GM12878 (cell line): Measurements from ENCODE around the gene DST. TPM values are rescaled to one million over a fixed set of nuclear protein-coding genes. Genes with fewer than 3 reads are reported as not detected.

ENCODE experiments used
- ATAC-seq: fragments of 200-7000 bp; cut with Tn5 transposase; 3 replicates; pipeline ENCODE4 v1.9.1; 2020; ENCODE audit warnings: mild to moderate bottlenecking, moderate library complexity
- BruUV-seq: library from RNA; stranded (reverse); fragments of 400-500 nt; replicated peaks from 2 replicates; lab custom pipeline; 2021; lab: Mats Ljungman, UMichigan
- CTCF ChIA-PET: fragments of 300-600 bp; sonication (Branson Sonifier 250); formaldehyde crosslinking; extraction: SDS; loops from one replicate; lab custom pipeline; 2021; ENCODE audit warnings: inconsistent platforms; lab: Yijun Ruan, JAX
- POLR2A ChIA-PET: fragments of 350-600 bp; formaldehyde crosslinking; extraction: SDS; loops from one replicate; lab custom pipeline; 2021; ENCODE audit warnings: inconsistent platforms; lab: Charles Lee
- RAD21 ChIA-PET: fragments of 300-600 bp; sonication (Branson Sonifier 250); formaldehyde crosslinking; loops from one replicate; lab custom pipeline; 2023; ENCODE audit warnings: antibody characterized with exemption; ENCODE audit not compliant: unreplicated experiment; lab: Charles Lee
- SMC1A ChIA-PET: fragments of 300-600 bp; sonication (Branson Sonifier 250); formaldehyde crosslinking; loops from one replicate; lab custom pipeline; 2023; ENCODE audit not compliant: unreplicated experiment, uncharacterized antibody; lab: Charles Lee
- DNase-seq: peaks from one replicate; pipeline ENCODE4 v3.0.0-alpha.2; 2011; ENCODE audit warnings: low read depth, low spot score
- FAIRE-seq: peaks from 3 replicates; lab custom pipeline; 2011; peaks lifted over from hg19 to GRCh38; lab: Jason Lieb, UNC
- H2AFZ ChIP-seq: 2 replicates; pipeline ENCODE4 v1.6.0; 2011; ENCODE audit warnings: low read depth, low read length, control low read depth; ENCODE audit not compliant: control insufficient read depth
- H3K27ac ChIP-seq: 2 replicates; pipeline ENCODE4 v1.5.1; 2011; ENCODE audit warnings: control low read depth; ENCODE audit not compliant: control insufficient read depth, insufficient read depth
- H3K27me3 ChIP-seq, 2 experiments: replicated peaks in 1 of 2; 2 replicates each; pipeline versions ENCODE4 v1.6.0 to v1.6.1; 2011; ENCODE audit warnings: low read length in 1 of 2; ENCODE audit not compliant: control insufficient read depth in 2 of 2, insufficient read depth in 2 of 2
- H3K36me3 ChIP-seq, 2 experiments: 2 replicates each; pipeline ENCODE4 v1.5.1; 2011; ENCODE audit warnings: low read length in 1 of 2; ENCODE audit not compliant: control insufficient read depth in 2 of 2, insufficient read depth in 2 of 2
- H3K4me1 ChIP-seq: 2 replicates; pipeline ENCODE4 v1.6.1; 2011; ENCODE audit warnings: mild to moderate bottlenecking, low read length, moderate library complexity, mixed read lengths; ENCODE audit not compliant: control insufficient read depth, insufficient read depth
- H3K4me2 ChIP-seq: 2 replicates; pipeline ENCODE4 v1.6.0; 2011; ENCODE audit warnings: control low read depth; ENCODE audit not compliant: control insufficient read depth, insufficient read depth
- H3K4me3 ChIP-seq: fragments of 200-600 bp; sonication (generic); 2 replicates; pipeline ENCODE4 v1.5.1; 2016
- H3K79me2 ChIP-seq: 2 replicates; pipeline ENCODE4 v1.6.0; 2011; ENCODE audit warnings: low read length; ENCODE audit not compliant: control insufficient read depth, insufficient read depth
- H3K9ac ChIP-seq: 2 replicates; pipeline ENCODE4 v1.8.0; 2011; ENCODE audit warnings: low read length, control low read depth, mixed read lengths; ENCODE audit not compliant: control insufficient read depth, insufficient read depth
- H3K9me3 ChIP-seq: replicated peaks from 3 replicates; pipeline ENCODE4 v1.5.1; 2011; ENCODE audit warnings: mild to moderate bottlenecking, low read length; ENCODE audit not compliant: control insufficient read depth, insufficient read depth
- H4K20me1 ChIP-seq: 2 replicates; pipeline ENCODE4 v1.6.0; 2011; ENCODE audit not compliant: control insufficient read depth, insufficient read depth
- CBFB ChIP-seq: IDR thresholded peaks from 2 replicates; pipeline ENCODE4 v1.6.1; 2016; ENCODE audit warnings: antibody characterized with exemption, low read depth
- CEBPB ChIP-seq, 2 experiments: fragments of 150-350 bp in 1 of 2; IDR thresholded peaks; 2 replicates each; pipeline ENCODE4 v1.6.1; 2012 to 2014; ENCODE audit warnings: low read depth in 2 of 2, low read length in 2 of 2, borderline replicate concordance in 1 of 2, inconsistent platforms in 1 of 2
- CREB1 ChIP-seq: IDR thresholded peaks from 2 replicates; pipeline ENCODE4 v1.6.1; 2012; ENCODE audit warnings: low read depth, mild to moderate bottlenecking, inconsistent platforms
- ETV6 ChIP-seq, 2 experiments: fragments of 450-650 bp in 1 of 2; IDR thresholded peaks in 1 of 2; conservative IDR thresholded peaks in 1 of 2; 2 replicates each; pipeline ENCODE4 v1.6.1; 2014; ENCODE audit warnings: antibody characterized with exemption in 1 of 2, borderline replicate concordance in 1 of 2, low read depth in 1 of 2, mild to moderate bottlenecking in 1 of 2, moderate library complexity in 1 of 2
- EZH2 ChIP-seq: IDR thresholded peaks from 2 replicates; pipeline ENCODE4 v1.6.1; 2012; ENCODE audit warnings: low read depth, mild to moderate bottlenecking, control low read depth, inconsistent platforms, low read length, borderline replicate concordance; ENCODE audit not compliant: control insufficient read depth
- HCFC1 ChIP-seq: fragments of 150-350 bp; IDR thresholded peaks from 2 replicates; pipeline ENCODE4 v1.6.1; 2014; ENCODE audit warnings: low read length
- KLF5 ChIP-seq: fragments of 450-650 bp; IDR thresholded peaks from 2 replicates; pipeline ENCODE4 v1.6.1; 2014; ENCODE audit warnings: mild to moderate bottlenecking; ENCODE audit not compliant: partially characterized antibody
- MTA2 ChIP-seq: fragments of 450-650 bp; IDR thresholded peaks from 2 replicates; pipeline ENCODE4 v1.6.1; 2016; ENCODE audit warnings: low read depth, mild to moderate bottlenecking, moderate library complexity
- NBN ChIP-seq: fragments of 450-650 bp; IDR thresholded peaks from 2 replicates; pipeline ENCODE4 v1.6.1; 2016
- NRF1 ChIP-seq: conservative IDR thresholded peaks from 2 replicates; pipeline ENCODE4 v1.6.1; 2011; ENCODE audit warnings: mild to moderate bottlenecking, low read depth, low read length, improper control_type of control experiment
- POLR2A ChIP-seq: IDR thresholded peaks from 2 replicates; pipeline ENCODE4 v1.6.1; 2011; ENCODE audit warnings: low read depth, mild to moderate bottlenecking, low read length
- SP1 ChIP-seq: IDR thresholded peaks from one replicate; pipeline ENCODE4 v1.6.1; 2011; ENCODE audit warnings: low read depth, low read length
- SREBF1 ChIP-seq: IDR thresholded peaks from 2 replicates; pipeline ENCODE4 v1.6.1; 2012; ENCODE audit warnings: mild to moderate bottlenecking, low read length
- YBX1 ChIP-seq: fragments of 450-650 bp; IDR thresholded peaks from 2 replicates; pipeline ENCODE4 v1.6.1; 2016; ENCODE audit warnings: antibody characterized with exemption
- ZNF24 ChIP-seq: fragments of 450-650 bp; IDR thresholded peaks from 2 replicates; pipeline ENCODE4 v1.6.1; 2017; ENCODE audit warnings: antibody characterized with exemption, mild to moderate bottlenecking
- WGBS: methylation state at CpG from one replicate; pipeline ENCODE4 v1.1.6; 2016; ENCODE audit warnings: low lambda C conversion rate; ENCODE audit not compliant: insufficient replicate concordance, insufficient coverage; ENCODE audit errors: missing lambda C conversion rate; 5-methylcytosine and 5-hydroxymethylcytosine counted together
- in situ Hi-C: fragments of 300-500 bp; cut with MboI; formaldehyde crosslinking; loops from 9 replicates; pipeline ENCODE4 v1.14.3; 2018; ENCODE audit warnings: mixed read lengths
- intact Hi-C: fragments of 100-400 bp; cut with micrococcal nuclease; formaldehyde crosslinking; loops from one replicate; pipeline ENCODE4 v1.14.2; 2022; ENCODE audit not compliant: unreplicated experiment
- polyA plus RNA-seq, 11 experiments: library from polyadenylated mRNA; depleted of rRNA in 4 of 11; unstranded in 6 of 11; stranded (reverse) in 5 of 11; fragments of >200 nt; fragmentation: Nextera tagmentation in 4 of 11; fragmentation: Illumina TruSeq in 1 of 11; extraction: Ambion mirVana in 4 of 11; extraction: Trizol in 1 of 11; gene quantifications; 1 replicate in 1 of 11; 2 replicates in 10 of 11; pipeline versions ENCODE4 v1.2.1 to v1.2.3, GENCODE V29; 2011 to 2016; ENCODE audit warnings: inconsistent platforms in 2 of 11, missing spikeins in 2 of 11, low read depth in 1 of 11
- total RNA-seq, 4 experiments: library from RNA; depleted of rRNA in 3 of 4; stranded (reverse); fragments of >200 nt in 3 of 4; fragmentation: Illumina TruSeq in 1 of 4; extraction: Trizol in 1 of 4; gene quantifications; 2 replicates each; pipeline versions ENCODE4 v1.2.1 to v1.2.3, GENCODE V29; 2013 to 2021
- TF ChIP-seq, protein P1 (sequence below): fragments of 450-650 bp; IDR thresholded peaks from 2 replicates; pipeline ENCODE4 v1.6.1; 2016; ENCODE audit warnings: mild to moderate bottlenecking
- TF ChIP-seq, protein P2 (sequence below): IDR thresholded peaks from 2 replicates; pipeline ENCODE4 v1.6.1; 2012; ENCODE audit warnings: mild to moderate bottlenecking, low read depth, low read length

Gene DST
- total and polyA plus RNA-seq, 10 of the 15 experiments (the other 5 are each of a cell fraction or from before 2014, with no cell fraction given): 32.1 to 156 (median 75.0) TPM

DNA sequence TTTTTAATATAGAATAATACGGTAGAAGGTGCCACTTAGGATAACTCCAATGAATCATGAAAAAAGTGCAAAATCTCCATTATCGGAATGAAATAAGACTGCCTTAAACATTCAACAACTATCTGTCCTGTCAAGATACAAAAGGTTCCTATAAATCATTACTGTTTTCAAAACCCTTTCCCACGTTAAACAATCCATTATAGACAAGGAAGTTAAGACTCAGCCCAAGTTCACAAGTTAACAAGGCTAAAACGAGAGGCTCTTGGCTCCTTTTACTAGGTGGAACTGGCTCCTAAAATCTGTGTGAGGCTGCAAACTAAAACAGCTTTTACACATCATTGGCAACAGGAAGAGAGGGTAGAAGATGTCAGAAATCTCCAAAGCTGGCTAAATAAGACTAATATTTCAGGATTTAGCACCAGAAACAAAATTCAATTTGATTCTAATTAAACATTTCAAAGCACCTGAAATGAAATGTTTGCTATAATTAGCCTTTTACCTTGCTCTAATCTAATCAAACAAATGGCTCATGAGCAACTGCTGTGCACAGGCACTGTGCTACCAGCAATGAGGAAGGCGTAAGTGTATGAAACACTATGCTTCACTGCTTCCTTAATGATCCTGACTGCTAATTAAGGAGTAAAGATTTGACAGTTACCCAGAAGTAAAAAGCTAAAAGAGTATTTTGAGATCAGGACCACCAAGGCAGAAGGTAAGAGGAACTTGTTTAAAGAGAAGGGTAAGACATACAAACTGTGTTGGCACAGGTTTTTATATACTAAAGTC lies 109.7 kb downstream of the DST start:
- SMC1A ChIA-PET: interaction anchor here (1.1 to 4.0 kb wide), 2 partner anchors 9 to 29 kb away, joined by 3 to 30 read pairs; no protein-coding TSS in a partner anchor
- WGBS: 70% methylated on average over 5 of the region's 5 CpGs
- no peak for TF ChIP-seq CEBPB (IDR thresholded peaks at IDR 0.05; ENCODE audit: borderline replicate concordance in 1 of 2, low read depth in 2 of 2, low read length in 2 of 2)
- TF ChIP-seq ETV6 (conservative IDR thresholded peaks at IDR 0.05 in 1 of 2, IDR thresholded peaks at IDR 0.05 in 1 of 2; ENCODE audit: borderline replicate concordance in 1 of 2, low read depth in 1 of 2): no peak
- TF ChIP-seq SP1: no peak
- TF ChIP-seq CREB1: no peak
- no peak for TF ChIP-seq KLF5
- TF ChIP-seq YBX1: no peak
- no peak for TF ChIP-seq POLR2A
- no peak for TF ChIP-seq HCFC1
- TF ChIP-seq, protein P1, sequence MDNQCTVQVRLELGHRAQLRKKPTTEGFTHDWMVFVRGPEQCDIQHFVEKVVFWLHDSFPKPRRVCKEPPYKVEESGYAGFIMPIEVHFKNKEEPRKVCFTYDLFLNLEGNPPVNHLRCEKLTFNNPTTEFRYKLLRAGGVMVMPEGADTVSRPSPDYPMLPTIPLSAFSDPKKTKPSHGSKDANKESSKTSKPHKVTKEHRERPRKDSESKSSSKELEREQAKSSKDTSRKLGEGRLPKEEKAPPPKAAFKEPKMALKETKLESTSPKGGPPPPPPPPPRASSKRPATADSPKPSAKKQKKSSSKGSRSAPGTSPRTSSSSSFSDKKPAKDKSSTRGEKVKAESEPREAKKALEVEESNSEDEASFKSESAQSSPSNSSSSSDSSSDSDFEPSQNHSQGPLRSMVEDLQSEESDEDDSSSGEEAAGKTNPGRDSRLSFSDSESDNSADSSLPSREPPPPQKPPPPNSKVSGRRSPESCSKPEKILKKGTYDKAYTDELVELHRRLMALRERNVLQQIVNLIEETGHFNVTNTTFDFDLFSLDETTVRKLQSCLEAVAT: no peak
- no peak for TF ChIP-seq CBFB
- TF ChIP-seq, protein P2, sequence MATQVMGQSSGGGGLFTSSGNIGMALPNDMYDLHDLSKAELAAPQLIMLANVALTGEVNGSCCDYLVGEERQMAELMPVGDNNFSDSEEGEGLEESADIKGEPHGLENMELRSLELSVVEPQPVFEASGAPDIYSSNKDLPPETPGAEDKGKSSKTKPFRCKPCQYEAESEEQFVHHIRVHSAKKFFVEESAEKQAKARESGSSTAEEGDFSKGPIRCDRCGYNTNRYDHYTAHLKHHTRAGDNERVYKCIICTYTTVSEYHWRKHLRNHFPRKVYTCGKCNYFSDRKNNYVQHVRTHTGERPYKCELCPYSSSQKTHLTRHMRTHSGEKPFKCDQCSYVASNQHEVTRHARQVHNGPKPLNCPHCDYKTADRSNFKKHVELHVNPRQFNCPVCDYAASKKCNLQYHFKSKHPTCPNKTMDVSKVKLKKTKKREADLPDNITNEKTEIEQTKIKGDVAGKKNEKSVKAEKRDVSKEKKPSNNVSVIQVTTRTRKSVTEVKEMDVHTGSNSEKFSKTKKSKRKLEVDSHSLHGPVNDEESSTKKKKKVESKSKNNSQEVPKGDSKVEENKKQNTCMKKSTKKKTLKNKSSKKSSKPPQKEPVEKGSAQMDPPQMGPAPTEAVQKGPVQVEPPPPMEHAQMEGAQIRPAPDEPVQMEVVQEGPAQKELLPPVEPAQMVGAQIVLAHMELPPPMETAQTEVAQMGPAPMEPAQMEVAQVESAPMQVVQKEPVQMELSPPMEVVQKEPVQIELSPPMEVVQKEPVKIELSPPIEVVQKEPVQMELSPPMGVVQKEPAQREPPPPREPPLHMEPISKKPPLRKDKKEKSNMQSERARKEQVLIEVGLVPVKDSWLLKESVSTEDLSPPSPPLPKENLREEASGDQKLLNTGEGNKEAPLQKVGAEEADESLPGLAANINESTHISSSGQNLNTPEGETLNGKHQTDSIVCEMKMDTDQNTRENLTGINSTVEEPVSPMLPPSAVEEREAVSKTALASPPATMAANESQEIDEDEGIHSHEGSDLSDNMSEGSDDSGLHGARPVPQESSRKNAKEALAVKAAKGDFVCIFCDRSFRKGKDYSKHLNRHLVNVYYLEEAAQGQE: no peak
- TF ChIP-seq NRF1: no peak
- 0 out of 2 replicates have a peak, but pooled peaks have one; percentile 29 for TF ChIP-seq NBN
- 0 out of 2 replicates have a peak, but pooled peaks have one; percentile 4 for TF ChIP-seq ZNF24
- TF ChIP-seq SREBF1: no peak
- TF ChIP-seq MTA2: peak; percentile 95
- no peak for TF ChIP-seq EZH2

More for the DNA sequence above, 109.7 kb downstream of the DST start:
- Histone ChIP-seq H3K79me2 (peaks cover 4% of the 10 kb centered on the region), H3K4me1 (no peaks in the 10 kb centered on the region), H3K9ac (no peak overlapping the region), H3K9me3 (no peaks in the 10 kb centered on the region), H3K27me3 (no peaks in the 10 kb centered on the region), H3K27ac (no peak overlapping the region), H3K36me3 (peaks cover 2 to 55% of the 10 kb centered on the region in 2 experiments), H4K20me1 (0 out of 2 replicates have a peak, but pooled peaks cover 2% of the 10 kb centered on the region), H3K4me2 (0 out of 2 replicates have a peak overlapping the region, but pooled peaks have one; percentile 33), H3K4me3 (no peak overlapping the region), H2AFZ (no peak overlapping the region)
- peak; percentile 86 for ATAC-seq
- FAIRE-seq: no peak
- ChIA-PET POLR2A (interaction anchor here (3.6 kb wide), 1 partner anchor 9 kb away, joined by 21 read pairs; no protein-coding TSS in a partner anchor), CTCF (interaction anchor here (0.6 to 5.6 kb wide), 6 partner anchors 9 to 64 kb away, joined by 3 to 35 read pairs (median 4); no protein-coding TSS in a partner anchor), RAD21 (interaction anchor here (0.6 to 1.9 kb wide), 5 partner anchors 10 to 988 kb away, joined by 3 to 9 read pairs (median 4); no protein-coding TSS in a partner anchor)
- in situ Hi-C loops (no loop called here), intact Hi-C loops (no loop called here)
- no TSS peak for BruUV-seq
- no peak for DNase-seq
